Tibial artery (tissue), 4 donors: ENCODE data around the gene VSIR.
A peak's percentile ranks its signal among the peaks of the same experiment; 100 is the strongest.

Experiments
- DNase-seq, 2 donors: peaks; one replicate each; pipeline ENCODE4 v3.0.0-alpha.2; 2019
- H3K27ac ChIP-seq, 2 donors: fragments of 200-600 bp; sonication (generic) in 1 of 2; 1 replicate in 1 of 2; 2 replicates in 1 of 2; pipeline ENCODE4 v1.5.1; 2018 to 2019; ENCODE audit warnings: mild to moderate bottlenecking in 1 of 2
- H3K27me3 ChIP-seq, 2 donors: fragments of 200-600 bp; sonication (generic) in 1 of 2; one replicate each; pipeline versions ENCODE4 v1.5.1 to v1.6.0; 2016 to 2019
- H3K36me3 ChIP-seq, 3 donors: fragments of 200-600 bp; sonication (generic) in 2 of 3; one replicate each; pipeline ENCODE4 v1.5.1; 2016 to 2019; ENCODE audit warnings: mild to moderate bottlenecking in 2 of 3
- H3K4me1 ChIP-seq, 4 donors: fragments of 200-600 bp; sonication (generic) in 2 of 4; 1 replicate in 3 of 4; 2 replicates in 1 of 4; pipeline ENCODE4 v1.5.1; 2016 to 2019
- H3K4me3 ChIP-seq, 2 donors: fragments of 200-600 bp; sonication (generic) in 1 of 2; 1 replicate in 1 of 2; 2 replicates in 1 of 2; pipeline ENCODE4 v1.5.1; 2018 to 2019; ENCODE audit warnings: mild to moderate bottlenecking in 2 of 2
- H3K9me3 ChIP-seq, 3 donors: fragments of 200-600 bp; sonication (generic) in 1 of 3; one replicate each; pipeline ENCODE4 v1.5.1; 2016 to 2019
- intact Hi-C: fragments of 100-400 bp; cut with DNase I; formaldehyde crosslinking; loops from one replicate; pipeline ENCODE4 v1.15.0; 2023; ENCODE audit warnings: low total_unique reads
- TF ChIP-seq, protein P1 (sequence below), 2 experiments: fragments of 200-600 bp in 1 of 2; fragments of 450-650 bp in 1 of 2; IDR thresholded peaks; one replicate each; pipeline ENCODE4 v1.5.1; 2017 to 2019; ENCODE audit warnings: antibody characterized with exemption in 2 of 2, mild to moderate bottlenecking in 1 of 2, moderate library complexity in 1 of 2

The VSIR gene

DNA sequence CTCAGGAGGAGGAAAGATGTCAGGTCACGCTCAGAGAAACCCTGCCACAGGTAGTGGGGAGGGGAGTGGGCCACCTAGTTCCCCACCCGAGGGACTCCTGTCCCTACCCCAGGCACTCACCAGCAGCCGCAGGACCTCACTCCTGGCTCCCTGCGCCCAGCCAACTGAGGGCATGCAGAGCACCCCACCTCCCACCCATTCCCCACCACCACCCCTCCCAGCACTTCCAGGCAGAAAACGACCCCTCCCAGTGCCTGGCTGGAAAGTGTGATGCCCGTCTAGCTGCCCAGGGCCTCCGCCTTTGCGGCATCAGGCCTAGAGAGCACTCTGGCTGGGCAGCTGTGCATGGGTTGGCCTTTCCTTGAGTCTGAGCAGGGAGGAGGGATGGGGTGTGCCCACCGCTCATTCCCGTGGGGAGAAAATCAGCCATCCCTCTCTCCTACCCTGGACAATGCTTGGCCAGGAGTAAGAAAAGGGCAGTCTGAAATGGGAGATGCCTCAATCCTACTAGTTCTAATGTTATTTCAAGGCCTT is 55.1 kb downstream of the VSIR start:
- Histone ChIP-seq H3K36me3 (no peaks in the 10 kb centered on the region), H3K27ac (peak overlapping the region; percentile 53 to 61), H3K27me3 (no peaks in the 10 kb centered on the region), H3K4me3 (no peak overlapping the region), H3K9me3 (no peaks in the 10 kb centered on the region), H3K4me1 (peaks cover 3 to 59% (median 48%) of the 10 kb centered on the region in 4 donors)
- intact Hi-C loops = loop anchor here (5.0 kb wide), 1 partner anchor 44 kb away; no protein-coding TSS in a partner anchor
- TF ChIP-seq, protein P1, sequence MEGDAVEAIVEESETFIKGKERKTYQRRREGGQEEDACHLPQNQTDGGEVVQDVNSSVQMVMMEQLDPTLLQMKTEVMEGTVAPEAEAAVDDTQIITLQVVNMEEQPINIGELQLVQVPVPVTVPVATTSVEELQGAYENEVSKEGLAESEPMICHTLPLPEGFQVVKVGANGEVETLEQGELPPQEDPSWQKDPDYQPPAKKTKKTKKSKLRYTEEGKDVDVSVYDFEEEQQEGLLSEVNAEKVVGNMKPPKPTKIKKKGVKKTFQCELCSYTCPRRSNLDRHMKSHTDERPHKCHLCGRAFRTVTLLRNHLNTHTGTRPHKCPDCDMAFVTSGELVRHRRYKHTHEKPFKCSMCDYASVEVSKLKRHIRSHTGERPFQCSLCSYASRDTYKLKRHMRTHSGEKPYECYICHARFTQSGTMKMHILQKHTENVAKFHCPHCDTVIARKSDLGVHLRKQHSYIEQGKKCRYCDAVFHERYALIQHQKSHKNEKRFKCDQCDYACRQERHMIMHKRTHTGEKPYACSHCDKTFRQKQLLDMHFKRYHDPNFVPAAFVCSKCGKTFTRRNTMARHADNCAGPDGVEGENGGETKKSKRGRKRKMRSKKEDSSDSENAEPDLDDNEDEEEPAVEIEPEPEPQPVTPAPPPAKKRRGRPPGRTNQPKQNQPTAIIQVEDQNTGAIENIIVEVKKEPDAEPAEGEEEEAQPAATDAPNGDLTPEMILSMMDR (IDR thresholded peaks at IDR 0.05) = no peak
- DNase-seq = no peak

DNA sequence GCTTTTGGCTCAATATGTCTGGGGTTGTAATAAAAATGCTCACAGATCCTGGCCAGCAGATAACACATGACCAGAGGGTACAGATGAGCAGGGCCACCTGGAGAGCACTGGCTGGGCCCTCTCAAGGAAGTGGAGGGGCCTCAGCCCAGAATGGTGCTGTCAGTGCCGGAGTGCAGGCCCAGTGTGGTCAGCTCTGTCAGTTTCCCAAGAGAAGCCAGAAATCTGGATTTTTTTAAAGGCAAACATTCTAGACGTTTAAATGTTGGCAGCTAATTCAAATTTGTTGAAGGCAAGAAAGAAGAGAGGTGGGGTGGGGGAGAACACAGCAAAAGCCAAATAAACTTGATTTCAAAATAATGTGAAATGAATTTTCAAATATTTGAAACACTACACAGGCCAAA is 55.8 kb downstream of the VSIR start:
- H3K27ac ChIP-seq = peak overlapping the region; percentile 53 to 61
- no peaks in the 10 kb centered on the region for H3K9me3 ChIP-seq
- H3K4me3 ChIP-seq = no peak overlapping the region
- TF ChIP-seq, protein P1 (IDR thresholded peaks at IDR 0.05) = no peak
- peaks cover 3 to 66% (median 55%) of the 10 kb centered on the region in 4 donors for H3K4me1 ChIP-seq
- intact Hi-C loops = loop anchor here (5.0 kb wide), 1 partner anchor 45 kb away; no protein-coding TSS in a partner anchor
- H3K36me3 ChIP-seq = no peaks in the 10 kb centered on the region
- DNase-seq = no peak
- no peaks in the 10 kb centered on the region for H3K27me3 ChIP-seq

DNA sequence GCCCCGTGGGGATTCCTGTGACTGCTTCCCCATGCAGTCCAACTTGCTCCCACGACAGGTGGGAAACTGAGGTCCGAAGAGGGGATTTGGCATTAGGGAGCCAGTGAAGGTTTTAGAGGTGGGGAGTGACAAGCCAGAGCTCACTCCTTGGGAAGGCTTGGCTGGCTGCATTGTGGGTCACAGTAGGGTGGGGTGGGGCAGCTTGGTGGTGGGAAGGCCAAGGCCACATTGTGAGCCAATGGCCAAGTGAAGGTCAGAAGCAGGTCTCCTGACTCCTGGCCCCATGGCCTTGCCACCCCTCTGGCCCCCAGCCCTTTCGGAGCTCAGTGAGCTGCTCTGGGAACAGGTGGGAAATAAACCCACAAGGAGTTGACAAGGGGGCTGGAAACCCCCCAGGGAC is 56.3 kb downstream of the VSIR start:
- no peak for DNase-seq
- intact Hi-C loops = loop anchor here (5.0 kb wide), 1 partner anchor 45 kb away; no protein-coding TSS in a partner anchor
- H3K4me1 ChIP-seq = peaks cover 3 to 66% (median 56%) of the 10 kb centered on the region in 4 donors
- TF ChIP-seq, protein P1 (IDR thresholded peaks at IDR 0.05) = no peak
- no peaks in the 10 kb centered on the region for H3K27me3 ChIP-seq
- H3K9me3 ChIP-seq = no peaks in the 10 kb centered on the region
- H3K36me3 ChIP-seq = no peaks in the 10 kb centered on the region
- peak overlapping the region; percentile 53 to 61 for H3K27ac ChIP-seq
- no peak overlapping the region for H3K4me3 ChIP-seq

DNA sequence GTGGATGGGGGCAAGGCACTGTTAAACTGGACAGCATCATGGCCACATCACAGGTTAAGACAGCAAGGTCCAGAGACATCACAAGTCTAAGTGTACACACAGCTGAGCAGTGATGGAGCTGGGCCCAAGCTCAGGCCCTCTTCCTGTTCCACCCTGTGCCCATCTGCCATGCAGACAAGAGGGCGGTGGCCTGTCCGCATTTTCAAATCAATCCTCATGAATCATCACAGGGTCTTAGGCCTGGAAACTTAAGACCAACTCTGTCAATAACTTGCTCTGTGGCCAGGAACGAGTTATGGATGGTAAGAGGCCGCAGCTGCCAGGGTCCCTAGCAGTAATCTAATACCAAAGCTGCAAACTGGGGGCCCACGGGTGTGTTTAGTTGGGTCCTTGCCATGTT is 56.9 kb downstream of the VSIR start:
- Histone ChIP-seq H3K4me3 (no peak overlapping the region), H3K27me3 (no peaks in the 10 kb centered on the region), H3K36me3 (no peaks in the 10 kb centered on the region), H3K4me1 (peaks cover 3 to 66% (median 56%) of the 10 kb centered on the region in 4 donors), H3K9me3 (no peaks in the 10 kb centered on the region), H3K27ac (no peak overlapping the region)
- no peak for DNase-seq
- intact Hi-C loops = loop anchor here (5.0 kb wide), 1 partner anchor 46 kb away; no protein-coding TSS in a partner anchor
- TF ChIP-seq, protein P1 (IDR thresholded peaks at IDR 0.05) = no peak

DNA sequence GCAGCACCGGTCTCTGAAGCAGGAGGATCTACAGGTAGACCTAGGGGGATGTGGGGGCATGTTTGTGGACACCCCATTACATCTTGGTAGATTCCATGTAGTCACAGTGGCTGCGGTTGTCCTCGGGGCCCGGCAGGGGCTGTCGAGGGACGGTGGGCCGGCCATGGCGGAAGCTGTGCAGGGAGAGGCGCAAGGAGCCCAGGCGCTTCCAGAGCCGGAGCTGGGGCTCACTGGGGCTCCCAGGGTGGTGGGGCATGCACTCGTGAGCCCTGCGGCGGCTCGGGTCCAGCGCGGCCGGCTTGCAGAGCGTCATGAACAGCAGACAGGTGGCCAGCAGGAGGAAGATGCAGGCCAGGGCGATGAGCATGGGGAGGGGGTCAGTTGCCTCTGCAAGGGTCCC is 57.5 kb downstream of the VSIR start:
- H3K9me3 ChIP-seq = no peaks in the 10 kb centered on the region
- H3K36me3 ChIP-seq = no peaks in the 10 kb centered on the region
- H3K4me3 ChIP-seq = no peak overlapping the region
- peaks cover 3 to 66% (median 56%) of the 10 kb centered on the region in 4 donors for H3K4me1 ChIP-seq
- TF ChIP-seq, protein P1 (IDR thresholded peaks at IDR 0.05) = no peak
- no peaks in the 10 kb centered on the region for H3K27me3 ChIP-seq
- no peak for DNase-seq
- no peak overlapping the region for H3K27ac ChIP-seq
- intact Hi-C loops = loop anchor here (2.0 to 5.0 kb wide), 2 partner anchors 46 to 57 kb away; partner anchors contain the start of gene VSIR
